ENCODE measurements around the gene KLHL20. TPM values are rescaled to one million over a fixed set of nuclear protein-coding genes. Genes with fewer than 3 reads are reported as not detected.

The KLHL20 gene
- total and polyA plus RNA-seq, 2 of the 13 experiments (the other 11 are each of a cell fraction or from before 2014, with no cell fraction given): 7.4 to 14.3 TPM

- TF ChIP-seq HMGXB4 (CRISPR knock-in tag; IDR thresholded peaks at IDR 0.05; ENCODE audit: borderline replicate concordance in 1 of 2, low read depth in 1 of 2): peak; percentile 81 to 91
- TF ChIP-seq, protein P1, sequence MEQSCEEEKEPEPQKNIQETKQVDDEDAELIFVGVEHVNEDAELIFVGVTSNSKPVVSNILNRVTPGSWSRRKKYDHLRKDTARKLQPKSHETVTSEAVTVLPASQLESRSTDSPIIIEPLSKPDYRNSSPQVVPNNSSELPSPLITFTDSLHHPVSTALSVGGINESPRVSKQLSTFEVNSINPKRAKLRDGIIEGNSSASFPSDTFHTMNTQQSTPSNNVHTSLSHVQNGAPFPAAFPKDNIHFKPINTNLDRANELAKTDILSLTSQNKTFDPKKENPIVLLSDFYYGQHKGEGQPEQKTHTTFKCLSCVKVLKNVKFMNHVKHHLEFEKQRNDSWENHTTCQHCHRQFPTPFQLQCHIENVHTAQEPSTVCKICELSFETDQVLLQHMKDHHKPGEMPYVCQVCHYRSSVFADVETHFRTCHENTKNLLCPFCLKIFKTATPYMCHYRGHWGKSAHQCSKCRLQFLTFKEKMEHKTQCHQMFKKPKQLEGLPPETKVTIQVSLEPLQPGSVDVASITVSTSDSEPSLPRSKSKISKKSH (CRISPR knock-in tag; IDR thresholded peaks at IDR 0.05; ENCODE audit: borderline replicate concordance): peak; percentile 89; the same call in 1 of the 2 replicates
- no peak for TF ChIP-seq ZNF800 (CRISPR knock-in tag; IDR thresholded peaks at IDR 0.05)
- peak; percentile 47; the same call in 1 of the 2 replicates for TF ChIP-seq NFATC3 (CRISPR knock-in tag; IDR thresholded peaks at IDR 0.05)
- peak; percentile 53; the same call in 1 of the 2 replicates for TF ChIP-seq ZNF775 (CRISPR knock-in tag; IDR thresholded peaks at IDR 0.05; ENCODE audit: borderline replicate concordance)
- no peak for TF ChIP-seq PHF5A (CRISPR knock-in tag; IDR thresholded peaks at IDR 0.05; ENCODE audit: low read depth, unreplicated experiment)
- TF ChIP-seq PATZ1 (CRISPR knock-in tag; IDR thresholded peaks at IDR 0.05): peak; percentile 54; the same call in 1 of the 2 replicates
- TF ChIP-seq MAFF (IDR thresholded peaks at IDR 0.05; ENCODE audit: low read depth, low read length): no peak
- peak; percentile 73; the same call in 1 of the 2 replicates for TF ChIP-seq FOXC1 (CRISPR knock-in tag; IDR thresholded peaks at IDR 0.05; ENCODE audit: borderline replicate concordance)
- no peak for TF ChIP-seq MAZ (IDR thresholded peaks at IDR 0.05; ENCODE audit: borderline replicate concordance, low read depth, low read length)
- peak; percentile 56; the same call in 1 of the 2 replicates for TF ChIP-seq MAZ (CRISPR knock-in tag; IDR thresholded peaks at IDR 0.05; ENCODE audit: low read depth)
- TF ChIP-seq, protein P2, sequence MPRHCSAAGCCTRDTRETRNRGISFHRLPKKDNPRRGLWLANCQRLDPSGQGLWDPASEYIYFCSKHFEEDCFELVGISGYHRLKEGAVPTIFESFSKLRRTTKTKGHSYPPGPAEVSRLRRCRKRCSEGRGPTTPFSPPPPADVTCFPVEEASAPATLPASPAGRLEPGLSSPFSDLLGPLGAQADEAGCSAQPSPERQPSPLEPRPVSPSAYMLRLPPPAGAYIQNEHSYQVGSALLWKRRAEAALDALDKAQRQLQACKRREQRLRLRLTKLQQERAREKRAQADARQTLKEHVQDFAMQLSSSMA (CRISPR knock-in tag; IDR thresholded peaks at IDR 0.05): peak; percentile 86
- no peak for TF ChIP-seq ZNF737 (CRISPR knock-in tag; IDR thresholded peaks at IDR 0.05; ENCODE audit: borderline replicate concordance)
- TF ChIP-seq ZNF883 (CRISPR knock-in tag; IDR thresholded peaks at IDR 0.05; ENCODE audit: not compliant biosample characterization): peak; percentile 91
- TF ChIP-seq YEATS4 (CRISPR knock-in tag; IDR thresholded peaks at IDR 0.05; ENCODE audit: borderline replicate concordance): peak; percentile 92
- peak; percentile 86 for TF ChIP-seq WIZ (CRISPR knock-in tag; IDR thresholded peaks at IDR 0.05)
- peak; percentile 93 for TF ChIP-seq ZNF317 (CRISPR knock-in tag; IDR thresholded peaks at IDR 0.05)
- TF ChIP-seq AGO2 (optimal IDR thresholded peaks at IDR 0.05; ENCODE audit: low read depth, low read length): peak; percentile 54
These were observed at the start of gene KLHL20 (continued) for GRCh38 chr1:173714759-173715537.

Data from HepG2 (cell line).